HepG2 (cell line): ENCODE data around the gene GYS2. TPM values are rescaled to one million over a fixed set of nuclear protein-coding genes. Genes with fewer than 3 reads are reported as not detected.

Source experiments
- ATAC-seq: fragments of 200-7000 bp; cut with Tn5 transposase; 3 replicates; pipeline ENCODE4 v1.9.1; 2020; ENCODE audit warnings: mild to moderate bottlenecking, moderate library complexity
- BruUV-seq: library from RNA; stranded (reverse); fragments of 400-500 nt; replicated peaks from 2 replicates; lab custom pipeline; 2021; lab: Mats Ljungman, UMichigan
- CTCF ChIA-PET: fragments of 300-600 bp; formaldehyde crosslinking; extraction: SDS; loops from one replicate; lab custom pipeline; 2021; ENCODE audit warnings: low total read pairs, inconsistent platforms, low intra/inter-chr PET ratio; lab: Yijun Ruan, JAX
- POLR2A ChIA-PET: fragments of 350-600 bp; sonication (Branson Sonifier 250); formaldehyde crosslinking; loops from one replicate; lab custom pipeline; 2020; ENCODE audit warnings: antibody characterized with exemption, inconsistent platforms; lab: Yijun Ruan, JAX
- DNase-seq: peaks from one replicate; pipeline ENCODE4 v3.0.0-alpha.2; 2015; ENCODE audit warnings: low spot score
- FAIRE-seq: peaks from 3 replicates; lab custom pipeline; 2011; peaks lifted over from hg19 to GRCh38; lab: Jason Lieb, UNC
- H2AFZ ChIP-seq: one replicate; pipeline ENCODE4 v1.6.1; 2011; ENCODE audit warnings: low read length, inconsistent platforms
- H3K27ac ChIP-seq: fragments of 300-600 bp; 3 replicates; pipeline ENCODE4 v1.8.0; 2011; ENCODE audit warnings: mixed run types, mild to moderate bottlenecking, mixed read lengths, low read length, inconsistent platforms; ENCODE audit not compliant: insufficient read depth; ENCODE audit errors: extremely low read length
- H3K27me3 ChIP-seq, 2 experiments: fragments of 200-600 bp in 1 of 2; 2 replicates in 1 of 2; 3 replicates in 1 of 2; pipeline versions ENCODE4 v1.6.0 to v1.8.0; 2011; ENCODE audit warnings: low read length in 2 of 2, mild to moderate bottlenecking in 2 of 2, moderate library complexity in 2 of 2, inconsistent platforms in 1 of 2; ENCODE audit not compliant: insufficient read depth in 2 of 2, control insufficient read depth in 1 of 2
- H3K36me3 ChIP-seq, 2 experiments: fragments of 200-600 bp in 1 of 2; replicated peaks in 1 of 2; 2 replicates in 1 of 2; 3 replicates in 1 of 2; pipeline versions ENCODE4 v1.5.1 to v1.8.0; 2011; ENCODE audit warnings: low read length in 2 of 2, inconsistent platforms in 1 of 2; ENCODE audit not compliant: insufficient read depth in 2 of 2, control insufficient read depth in 1 of 2
- H3K4me1 ChIP-seq: 2 replicates; pipeline ENCODE4 v1.5.1; 2012; ENCODE audit warnings: low read length, inconsistent platforms; ENCODE audit not compliant: insufficient read depth
- H3K4me2 ChIP-seq: 2 replicates; pipeline ENCODE4 v1.6.0; 2011; ENCODE audit warnings: low read depth, low read length, inconsistent platforms
- H3K4me3 ChIP-seq, 3 experiments: fragments of 200-600 bp in 1 of 3; sonication (generic), shearing (Covaris generic) in 1 of 3; replicated peaks in 1 of 3; 2 replicates each; pipeline ENCODE4 v1.5.1; 2011 to 2016; ENCODE audit warnings: low read length in 3 of 3, inconsistent platforms in 2 of 3, low read depth in 2 of 3, mild to moderate bottlenecking in 2 of 3, control low read depth in 1 of 3, mixed read lengths in 1 of 3; ENCODE audit not compliant: insufficient read depth in 1 of 3
- H3K79me2 ChIP-seq: one replicate; pipeline ENCODE4 v1.6.1; 2011; ENCODE audit warnings: low read length, inconsistent platforms; ENCODE audit not compliant: insufficient read depth
- H3K9ac ChIP-seq: 2 replicates; pipeline ENCODE4 v1.6.0; 2011; ENCODE audit warnings: mild to moderate bottlenecking, low read depth, low read length, inconsistent platforms; ENCODE audit not compliant: insufficient read depth
- H3K9me3 ChIP-seq: 2 replicates; pipeline ENCODE4 v1.5.1; 2012; ENCODE audit warnings: mild to moderate bottlenecking, low read length
- H4K20me1 ChIP-seq: 2 replicates; pipeline ENCODE4 v1.6.0; 2011; ENCODE audit warnings: inconsistent platforms, mild to moderate bottlenecking, low read length, moderate library complexity; ENCODE audit not compliant: insufficient read depth
- ATF5 ChIP-seq: sonication (generic); formaldehyde crosslinking; IDR thresholded peaks from 2 replicates; pipeline ENCODE4 v1.4.0; 2020; ENCODE audit warnings: mild to moderate bottlenecking, low read depth, missing genetic modification reagents
- HOXA7 ChIP-seq: sonication (generic); formaldehyde crosslinking; IDR thresholded peaks from 2 replicates; pipeline ENCODE4 v1.8.1; 2022; ENCODE audit warnings: mild to moderate bottlenecking, missing genetic modification reagents, moderate library complexity
- ZNF746 ChIP-seq: sonication (generic); formaldehyde crosslinking; IDR thresholded peaks from 2 replicates; pipeline ENCODE4 v1.8.0; 2022; ENCODE audit warnings: mild to moderate bottlenecking, missing genetic modification reagents
- WGBS: methylation state at CpG from one replicate; pipeline ENCODE4 v1.1.6; 2017; ENCODE audit warnings: low lambda C conversion rate; 5-methylcytosine and 5-hydroxymethylcytosine counted together
- in situ Hi-C: cut with HindIII; loops from 2 replicates; pipeline ENCODE4 v1.10.0; 2017; ENCODE audit warnings: low pct_unique_long_range_greater_than_20kb; ENCODE audit not compliant: extremely low pct_ligation_motif_present
- intact Hi-C: fragments of 100-400 bp; cut with micrococcal nuclease; formaldehyde crosslinking; loops from one replicate; pipeline ENCODE4 v1.10.0; 2022; ENCODE audit not compliant: unreplicated experiment
- polyA plus RNA-seq, 8 experiments: library from polyadenylated mRNA; depleted of rRNA in 3 of 8; stranded (reverse) in 7 of 8; unstranded in 1 of 8; fragments of >200 nt; fragmentation: Illumina TruSeq in 4 of 8; extraction: Trizol in 4 of 8; gene quantifications; 2 replicates each; pipeline versions ENCODE4 v1.2.1 to v1.2.3, GENCODE V29; 2011 to 2016; ENCODE audit warnings: low read depth in 4 of 8, missing spikeins in 1 of 8, mixed read lengths in 1 of 8; ENCODE audit not compliant: insufficient read depth in 1 of 8
- total RNA-seq, 5 experiments: library from RNA; depleted of rRNA; stranded (reverse); fragments of >200 nt; fragmentation: Illumina TruSeq; extraction: Trizol; gene quantifications; 2 replicates each; pipeline ENCODE4 v1.2.3, GENCODE V29; 2016; ENCODE audit warnings: low read depth in 1 of 5
- TF ChIP-seq, protein P1 (sequence below): sonication (generic); formaldehyde crosslinking; IDR thresholded peaks from 2 replicates; pipeline ENCODE4 v1.4.0; 2020; ENCODE audit warnings: missing genetic modification reagents, mild to moderate bottlenecking, borderline replicate concordance
- TF ChIP-seq, protein P2 (sequence below): sonication (generic); formaldehyde crosslinking; IDR thresholded peaks from 2 replicates; pipeline ENCODE4 v1.4.0; 2020; ENCODE audit warnings: missing genetic modification reagents, borderline replicate concordance

GYS2 gene
- total and polyA plus RNA-seq, 2 of the 13 experiments (the other 11 are each of a cell fraction or from before 2014, with no cell fraction given), result not detected

GRCh38 chr12:21509768-21510167 is 94.9 kb downstream of the GYS2 start (continued):
- TF ChIP-seq, protein P1, sequence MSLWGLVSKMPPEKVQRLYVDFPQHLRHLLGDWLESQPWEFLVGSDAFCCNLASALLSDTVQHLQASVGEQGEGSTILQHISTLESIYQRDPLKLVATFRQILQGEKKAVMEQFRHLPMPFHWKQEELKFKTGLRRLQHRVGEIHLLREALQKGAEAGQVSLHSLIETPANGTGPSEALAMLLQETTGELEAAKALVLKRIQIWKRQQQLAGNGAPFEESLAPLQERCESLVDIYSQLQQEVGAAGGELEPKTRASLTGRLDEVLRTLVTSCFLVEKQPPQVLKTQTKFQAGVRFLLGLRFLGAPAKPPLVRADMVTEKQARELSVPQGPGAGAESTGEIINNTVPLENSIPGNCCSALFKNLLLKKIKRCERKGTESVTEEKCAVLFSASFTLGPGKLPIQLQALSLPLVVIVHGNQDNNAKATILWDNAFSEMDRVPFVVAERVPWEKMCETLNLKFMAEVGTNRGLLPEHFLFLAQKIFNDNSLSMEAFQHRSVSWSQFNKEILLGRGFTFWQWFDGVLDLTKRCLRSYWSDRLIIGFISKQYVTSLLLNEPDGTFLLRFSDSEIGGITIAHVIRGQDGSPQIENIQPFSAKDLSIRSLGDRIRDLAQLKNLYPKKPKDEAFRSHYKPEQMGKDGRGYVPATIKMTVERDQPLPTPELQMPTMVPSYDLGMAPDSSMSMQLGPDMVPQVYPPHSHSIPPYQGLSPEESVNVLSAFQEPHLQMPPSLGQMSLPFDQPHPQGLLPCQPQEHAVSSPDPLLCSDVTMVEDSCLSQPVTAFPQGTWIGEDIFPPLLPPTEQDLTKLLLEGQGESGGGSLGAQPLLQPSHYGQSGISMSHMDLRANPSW (CRISPR knock-in tag), result no peak
- TF ChIP-seq HOXA7 (CRISPR knock-in tag), result no peak

- Histone ChIP-seq H4K20me1 (peaks cover 3% of the 10 kb centered on the region; the same call in 1 of the 2 replicates), H3K9me3 (no peaks in the 10 kb centered on the region), H3K4me3 (no peak overlapping the region), H3K27me3 (no peaks in the 10 kb centered on the region), H3K27ac (no peak overlapping the region), H3K4me2 (no peak overlapping the region), H3K4me1 (peaks cover 18% of the 10 kb centered on the region), H3K79me2 (peaks cover 41% of the 10 kb centered on the region), H2AFZ (no peak overlapping the region), H3K36me3 (peaks cover 2 to 32% of the 10 kb centered on the region in 2 experiments; a peak in 3 of 5 replicates), H3K9ac (no peak overlapping the region)
- ChIA-PET POLR2A (no interaction called here), CTCF (no interaction called here)
- WGBS, result 93% methylated on average over 2 of the region's 2 CpGs
- no peak for FAIRE-seq
- DNase-seq, result no peak
- no TSS peak for BruUV-seq
- ATAC-seq, result no peak
- intact Hi-C loops, result loop anchor here (10.0 kb wide), 1 partner anchor 147 kb away; the partner anchor contains the start of gene LDHB
- in situ Hi-C loops, result loop anchor here (25.0 kb wide), 1 partner anchor 529 kb away; the partner anchor contains the start of gene CMAS
- TF ChIP-seq ATF5 (no peak), ZNF746 (CRISPR knock-in tag) (no peak)
- TF ChIP-seq, protein P2, sequence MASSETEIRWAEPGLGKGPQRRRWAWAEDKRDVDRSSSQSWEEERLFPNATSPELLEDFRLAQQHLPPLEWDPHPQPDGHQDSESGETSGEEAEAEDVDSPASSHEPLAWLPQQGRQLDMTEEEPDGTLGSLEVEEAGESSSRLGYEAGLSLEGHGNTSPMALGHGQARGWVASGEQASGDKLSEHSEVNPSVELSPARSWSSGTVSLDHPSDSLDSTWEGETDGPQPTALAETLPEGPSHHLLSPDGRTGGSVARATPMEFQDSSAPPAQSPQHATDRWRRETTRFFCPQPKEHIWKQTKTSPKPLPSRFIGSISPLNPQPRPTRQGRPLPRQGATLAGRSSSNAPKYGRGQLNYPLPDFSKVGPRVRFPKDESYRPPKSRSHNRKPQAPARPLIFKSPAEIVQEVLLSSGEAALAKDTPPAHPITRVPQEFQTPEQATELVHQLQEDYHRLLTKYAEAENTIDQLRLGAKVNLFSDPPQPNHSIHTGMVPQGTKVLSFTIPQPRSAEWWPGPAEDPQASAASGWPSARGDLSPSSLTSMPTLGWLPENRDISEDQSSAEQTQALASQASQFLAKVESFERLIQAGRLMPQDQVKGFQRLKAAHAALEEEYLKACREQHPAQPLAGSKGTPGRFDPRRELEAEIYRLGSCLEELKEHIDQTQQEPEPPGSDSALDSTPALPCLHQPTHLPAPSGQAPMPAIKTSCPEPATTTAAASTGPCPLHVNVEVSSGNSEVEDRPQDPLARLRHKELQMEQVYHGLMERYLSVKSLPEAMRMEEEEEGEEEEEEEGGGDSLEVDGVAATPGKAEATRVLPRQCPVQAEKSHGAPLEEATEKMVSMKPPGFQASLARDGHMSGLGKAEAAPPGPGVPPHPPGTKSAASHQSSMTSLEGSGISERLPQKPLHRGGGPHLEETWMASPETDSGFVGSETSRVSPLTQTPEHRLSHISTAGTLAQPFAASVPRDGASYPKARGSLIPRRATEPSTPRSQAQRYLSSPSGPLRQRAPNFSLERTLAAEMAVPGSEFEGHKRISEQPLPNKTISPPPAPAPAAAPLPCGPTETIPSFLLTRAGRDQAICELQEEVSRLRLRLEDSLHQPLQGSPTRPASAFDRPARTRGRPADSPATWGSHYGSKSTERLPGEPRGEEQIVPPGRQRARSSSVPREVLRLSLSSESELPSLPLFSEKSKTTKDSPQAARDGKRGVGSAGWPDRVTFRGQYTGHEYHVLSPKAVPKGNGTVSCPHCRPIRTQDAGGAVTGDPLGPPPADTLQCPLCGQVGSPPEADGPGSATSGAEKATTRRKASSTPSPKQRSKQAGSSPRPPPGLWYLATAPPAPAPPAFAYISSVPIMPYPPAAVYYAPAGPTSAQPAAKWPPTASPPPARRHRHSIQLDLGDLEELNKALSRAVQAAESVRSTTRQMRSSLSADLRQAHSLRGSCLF, result no peak
Observed at GRCh38 chr12:21507849-21508248, 96.8 kb downstream of the GYS2 start.
